Choroid plexus epithelial cell (primary cell): ENCODE results near the gene ADCY10.

Experiments
- DNase-seq: peaks from one replicate; pipeline ENCODE4 v3.0.0-alpha.2; 2010; ENCODE audit warnings: low read depth
- H3K4me3 ChIP-seq: 2 replicates; pipeline ENCODE4 v1.5.1; 2011; ENCODE audit warnings: low read depth, mild to moderate bottlenecking, control low read depth, low read length, moderate library complexity
- TF ChIP-seq, protein P1 (sequence below): conservative IDR thresholded peaks from 2 replicates; pipeline ENCODE4 v1.5.1; 2011; ENCODE audit warnings: low read depth, mild to moderate bottlenecking, control low read depth, inconsistent platforms, low read length, moderate library complexity

ADCY10 gene

GRCh38 chr1:167829868-167830267 lies 84.1 kb downstream of the ADCY10 start:
- TF ChIP-seq, protein P1, sequence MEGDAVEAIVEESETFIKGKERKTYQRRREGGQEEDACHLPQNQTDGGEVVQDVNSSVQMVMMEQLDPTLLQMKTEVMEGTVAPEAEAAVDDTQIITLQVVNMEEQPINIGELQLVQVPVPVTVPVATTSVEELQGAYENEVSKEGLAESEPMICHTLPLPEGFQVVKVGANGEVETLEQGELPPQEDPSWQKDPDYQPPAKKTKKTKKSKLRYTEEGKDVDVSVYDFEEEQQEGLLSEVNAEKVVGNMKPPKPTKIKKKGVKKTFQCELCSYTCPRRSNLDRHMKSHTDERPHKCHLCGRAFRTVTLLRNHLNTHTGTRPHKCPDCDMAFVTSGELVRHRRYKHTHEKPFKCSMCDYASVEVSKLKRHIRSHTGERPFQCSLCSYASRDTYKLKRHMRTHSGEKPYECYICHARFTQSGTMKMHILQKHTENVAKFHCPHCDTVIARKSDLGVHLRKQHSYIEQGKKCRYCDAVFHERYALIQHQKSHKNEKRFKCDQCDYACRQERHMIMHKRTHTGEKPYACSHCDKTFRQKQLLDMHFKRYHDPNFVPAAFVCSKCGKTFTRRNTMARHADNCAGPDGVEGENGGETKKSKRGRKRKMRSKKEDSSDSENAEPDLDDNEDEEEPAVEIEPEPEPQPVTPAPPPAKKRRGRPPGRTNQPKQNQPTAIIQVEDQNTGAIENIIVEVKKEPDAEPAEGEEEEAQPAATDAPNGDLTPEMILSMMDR = no peak

GRCh38 chr1:167826127-167826526 lies 87.8 kb downstream of the ADCY10 start:
- H3K4me3 ChIP-seq = no peak overlapping the region
- TF ChIP-seq, protein P1 = no peak
- peak; percentile 22 for DNase-seq

More at GRCh38 chr1:167829868-167830267, 84.1 kb downstream of the ADCY10 start:
- DNase-seq = peak; percentile 7
- no peak overlapping the region for H3K4me3 ChIP-seq

DNA sequence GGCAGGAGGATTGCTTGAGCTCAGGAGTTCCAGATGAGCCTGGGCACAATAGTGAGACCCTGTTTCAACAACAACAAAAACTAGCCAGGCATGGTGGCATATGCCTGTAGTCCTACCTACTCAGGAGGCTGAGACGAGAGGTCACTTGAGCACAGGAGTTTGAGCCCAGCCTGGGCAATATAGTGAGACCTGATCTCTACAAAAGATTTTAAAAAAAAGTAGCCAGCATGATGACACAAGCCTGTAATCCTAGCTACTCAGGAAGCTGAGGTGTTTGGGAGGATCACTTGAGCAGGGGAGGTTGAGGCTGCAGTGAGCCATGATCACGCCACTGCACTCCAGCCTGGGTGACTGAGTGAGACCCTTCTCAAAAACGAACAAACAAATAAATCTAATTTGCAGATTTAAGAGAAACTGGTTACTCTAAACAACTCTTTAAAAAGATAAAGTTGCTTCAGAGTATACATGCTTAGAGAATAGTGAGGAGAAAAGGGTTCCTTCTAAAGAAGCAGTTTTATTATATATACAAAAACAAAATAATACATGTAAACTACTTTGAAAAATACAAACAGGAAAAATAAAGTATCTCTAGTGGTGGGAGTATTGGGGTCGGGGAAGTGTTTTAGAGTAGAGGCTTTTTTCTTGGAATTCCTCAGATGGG lies 88.4 kb downstream of the ADCY10 start:
- TF ChIP-seq, protein P1 = no peak
- DNase-seq = peak; percentile 36
- no peak overlapping the region for H3K4me3 ChIP-seq

- H3K4me3 ChIP-seq = no peak overlapping the region
- TF ChIP-seq, protein P1 = no peak
- no peak for DNase-seq
These were observed 89.7 kb downstream of the ADCY10 start for GRCh38 chr1:167824163-167824794.

DNA sequence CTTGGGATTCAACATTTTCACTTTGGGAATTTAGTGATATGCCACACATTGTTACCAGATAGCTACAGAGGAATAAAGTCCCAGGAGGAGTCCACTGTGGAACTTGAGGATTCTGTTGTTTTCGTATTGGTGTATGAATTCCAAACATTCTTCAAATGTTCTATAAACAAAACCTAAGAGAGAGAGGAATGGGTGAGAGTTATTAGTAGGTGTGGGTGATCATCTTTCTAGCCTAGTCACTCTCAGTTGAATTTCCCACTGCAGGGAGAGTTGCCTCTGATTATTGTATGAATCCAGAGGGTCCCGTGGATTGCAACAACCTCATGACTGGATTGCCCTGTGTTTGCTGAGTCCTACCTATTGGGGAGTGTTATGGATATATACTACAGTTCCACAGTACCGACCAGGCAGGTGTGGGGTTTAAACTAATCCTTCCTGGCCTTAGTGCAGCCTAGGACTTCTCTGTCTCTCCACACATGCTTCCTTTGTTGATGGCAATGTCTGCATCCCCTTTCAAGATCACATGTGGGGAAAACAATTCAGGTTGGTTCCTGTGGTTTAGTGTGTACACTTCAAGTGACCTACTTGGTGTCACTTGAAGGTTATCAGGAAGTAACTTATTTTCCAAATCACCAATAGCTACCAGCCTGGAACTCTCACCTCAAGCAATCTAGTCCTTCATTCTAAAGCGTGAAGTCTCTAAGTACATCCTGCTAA lies 91.8 kb downstream of the ADCY10 start:
- DNase-seq = peak; percentile 67
- TF ChIP-seq, protein P1 = no peak
- no peak overlapping the region for H3K4me3 ChIP-seq

- TF ChIP-seq, protein P1 = no peak
- DNase-seq = no peak
- H3K4me3 ChIP-seq = no peak overlapping the region
These were observed 92.6 kb downstream of the ADCY10 start for GRCh38 chr1:167821356-167821685.
